Activated T-cell treated with anti-CD3 and anti-CD28 coated beads, Interleukin-2, amount 50 U/mL, for 4 hours (primary cell): Measurements from ENCODE around the gene PLEKHM2. TPM values are rescaled to one million over a fixed set of nuclear protein-coding genes. Genes with fewer than 3 reads are reported as not detected.

Source experiments
- ATAC-seq, 2 donors: fragments of 200-7000 bp; cut with Tn5 transposase; one replicate each; pipeline ENCODE4 v1.10.0; 2021
- DNase-seq: peaks from one replicate; pipeline ENCODE4 v3.0.0-alpha.2; 2020
- H3K27me3 Mint-ChIP-seq: one replicate; pipeline ENCODE4 v1.8.0; 2021; ENCODE audit warnings: low read depth, mixed read lengths
- H3K36me3 Mint-ChIP-seq: one replicate; pipeline ENCODE4 v1.8.0; 2022; ENCODE audit warnings: mixed read lengths; ENCODE audit not compliant: insufficient read depth
- H3K4me1 Mint-ChIP-seq: one replicate; pipeline ENCODE4 v1.8.0; 2021; ENCODE audit warnings: low read depth, mixed read lengths
- H3K4me3 Mint-ChIP-seq: one replicate; pipeline ENCODE4 v1.8.0; 2021; ENCODE audit warnings: mild to moderate bottlenecking, moderate library complexity, mixed read lengths
- H3K9me3 Mint-ChIP-seq: one replicate; pipeline ENCODE4 v1.8.0; 2021; ENCODE audit warnings: mixed read lengths
- total RNA-seq, 3 donors: library from RNA; stranded (reverse); gene quantifications; one replicate each; pipeline ENCODE4 v1.2.1, GENCODE V29; 2021

PLEKHM2 gene
- total RNA-seq, 3 donors from 2014 or later: 58.1 to 67.5 (median 62.1) TPM

- DNase-seq: no peak
- no peaks in the 10 kb centered on the region for H3K27me3 Mint-ChIP-seq
- H3K36me3 Mint-ChIP-seq: peaks cover 7% of the 10 kb centered on the region
- no peaks in the 10 kb centered on the region for H3K9me3 Mint-ChIP-seq
- H3K4me1 Mint-ChIP-seq: peaks cover 15% of the 10 kb centered on the region
- no peak for ATAC-seq
- H3K4me3 Mint-ChIP-seq: no peak overlapping the region
Observed at GRCh38 chr1:15702722-15703550, 18.8 kb downstream of the PLEKHM2 start.

GRCh38 chr1:15703562-15703961 lies 19.4 kb downstream of the PLEKHM2 start:
- H3K4me1 Mint-ChIP-seq: peaks cover 13% of the 10 kb centered on the region
- DNase-seq (no peak), ATAC-seq (no peak)
- H3K36me3 Mint-ChIP-seq: peaks cover 7% of the 10 kb centered on the region
- H3K9me3 Mint-ChIP-seq: no peaks in the 10 kb centered on the region
- H3K27me3 Mint-ChIP-seq: no peaks in the 10 kb centered on the region
- no peak overlapping the region for H3K4me3 Mint-ChIP-seq

- Mint-ChIP-seq H3K27me3 (no peaks in the 10 kb centered on the region), H3K4me3 (no peak overlapping the region), H3K36me3 (peaks cover 4% of the 10 kb centered on the region), H3K4me1 (peaks cover 13% of the 10 kb centered on the region), H3K9me3 (no peaks in the 10 kb centered on the region)
- ATAC-seq (no peak), DNase-seq (no peak)
Observed at GRCh38 chr1:15704526-15705183, 20.5 kb downstream of the PLEKHM2 start.

GRCh38 chr1:15705184-15705566 lies 21.1 kb downstream of the PLEKHM2 start:
- Mint-ChIP-seq H3K4me3 (no peak overlapping the region), H3K36me3 (peaks cover 4% of the 10 kb centered on the region), H3K27me3 (no peaks in the 10 kb centered on the region), H3K4me1 (peaks cover 13% of the 10 kb centered on the region), H3K9me3 (no peaks in the 10 kb centered on the region)
- ATAC-seq: no peak
- no peak for DNase-seq

GRCh38 chr1:15706751-15707150 lies 22.6 kb downstream of the PLEKHM2 start:
- no peak for DNase-seq
- peaks cover 4% of the 10 kb centered on the region for H3K36me3 Mint-ChIP-seq
- peaks cover 9% of the 10 kb centered on the region for H3K4me1 Mint-ChIP-seq
- H3K9me3 Mint-ChIP-seq: no peaks in the 10 kb centered on the region
- no peak for ATAC-seq
- H3K27me3 Mint-ChIP-seq: no peaks in the 10 kb centered on the region
- H3K4me3 Mint-ChIP-seq: no peak overlapping the region

GRCh38 chr1:15707239-15707925 lies 23.3 kb downstream of the PLEKHM2 start:
- no peaks in the 10 kb centered on the region for H3K27me3 Mint-ChIP-seq
- H3K9me3 Mint-ChIP-seq: no peaks in the 10 kb centered on the region
- H3K36me3 Mint-ChIP-seq: peaks cover 4% of the 10 kb centered on the region
- DNase-seq (no peak), ATAC-seq (no peak)
- peaks cover 8% of the 10 kb centered on the region for H3K4me1 Mint-ChIP-seq
- H3K4me3 Mint-ChIP-seq: no peak overlapping the region

GRCh38 chr1:15708486-15709137 lies 24.5 kb downstream of the PLEKHM2 start:
- H3K27me3 Mint-ChIP-seq: no peaks in the 10 kb centered on the region
- H3K9me3 Mint-ChIP-seq: no peaks in the 10 kb centered on the region
- H3K4me1 Mint-ChIP-seq: peaks cover 4% of the 10 kb centered on the region
- H3K36me3 Mint-ChIP-seq: peaks cover 4% of the 10 kb centered on the region
- DNase-seq (no peak), ATAC-seq (no peak)
- H3K4me3 Mint-ChIP-seq: no peak overlapping the region

GRCh38 chr1:15709226-15709625 lies 25.1 kb downstream of the PLEKHM2 start:
- Mint-ChIP-seq H3K27me3 (no peaks in the 10 kb centered on the region), H3K4me3 (no peak overlapping the region), H3K4me1 (peaks cover 4% of the 10 kb centered on the region), H3K36me3 (peaks cover 4% of the 10 kb centered on the region), H3K9me3 (no peaks in the 10 kb centered on the region)
- no peak for DNase-seq
- ATAC-seq: no peak

- ATAC-seq: no peak
- Mint-ChIP-seq H3K4me3 (no peak overlapping the region), H3K27me3 (no peaks in the 10 kb centered on the region), H3K36me3 (peaks cover 1% of the 10 kb centered on the region), H3K9me3 (no peaks in the 10 kb centered on the region), H3K4me1 (no peaks in the 10 kb centered on the region)
- DNase-seq: no peak
Observed at GRCh38 chr1:15712168-15712567, 28.0 kb downstream of the PLEKHM2 start.

- DNase-seq (no peak), ATAC-seq (no peak)
- Mint-ChIP-seq H3K4me1 (no peaks in the 10 kb centered on the region), H3K9me3 (no peaks in the 10 kb centered on the region), H3K27me3 (no peaks in the 10 kb centered on the region), H3K4me3 (no peak overlapping the region), H3K36me3 (peaks cover 5% of the 10 kb centered on the region)
Observed at GRCh38 chr1:15714406-15715136, 30.5 kb downstream of the PLEKHM2 start.

GRCh38 chr1:15717418-15718125 lies 33.5 kb downstream of the PLEKHM2 start:
- DNase-seq (no peak), ATAC-seq (no peak)
- Mint-ChIP-seq H3K9me3 (no peaks in the 10 kb centered on the region), H3K4me3 (no peak overlapping the region), H3K4me1 (no peaks in the 10 kb centered on the region), H3K36me3 (peaks cover 5% of the 10 kb centered on the region), H3K27me3 (no peaks in the 10 kb centered on the region)

GRCh38 chr1:15718199-15718601 lies 34.1 kb downstream of the PLEKHM2 start:
- DNase-seq: no peak
- no peak for ATAC-seq
- Mint-ChIP-seq H3K27me3 (no peaks in the 10 kb centered on the region), H3K36me3 (peaks cover 8% of the 10 kb centered on the region), H3K4me1 (no peaks in the 10 kb centered on the region), H3K9me3 (no peaks in the 10 kb centered on the region), H3K4me3 (no peak overlapping the region)

- no peaks in the 10 kb centered on the region for H3K4me1 Mint-ChIP-seq
- H3K4me3 Mint-ChIP-seq: no peak overlapping the region
Observed at GRCh38 chr1:15719381-15720120, 35.4 kb downstream of the PLEKHM2 start.

More at GRCh38 chr1:15719381-15720120, 35.4 kb downstream of the PLEKHM2 start:
- Mint-ChIP-seq H3K36me3 (peaks cover 8% of the 10 kb centered on the region), H3K27me3 (no peaks in the 10 kb centered on the region), H3K9me3 (no peaks in the 10 kb centered on the region)
- no peak for ATAC-seq
- no peak for DNase-seq
